Adrenal gland (tissue), 12 donors: ENCODE measurements around the gene ZNF611. TPM values are rescaled to one million over a fixed set of nuclear protein-coding genes. Genes with fewer than 3 reads are reported as not detected.
"Not testable (repeated sequence)": the region's sequence is repeated elsewhere in the genome, so short reads cannot be mapped to it uniquely, and the experiment has no call there.

Experiments
- DNase-seq, 7 donors: peaks; one replicate each; pipeline ENCODE4 v3.0.0-alpha.2; 2019 to 2020
- H3K27ac ChIP-seq, 5 donors: fragments of 200-600 bp; sonication (generic) in 4 of 5; 1 replicate in 3 of 5; 2 replicates in 2 of 5; pipeline versions ENCODE4 v1.5.1 to v1.8.0; 2016 to 2020; ENCODE audit warnings: mild to moderate bottlenecking in 1 of 5
- H3K27me3 ChIP-seq: fragments of 200-600 bp; 2 replicates; pipeline ENCODE4 v1.8.0; 2021
- H3K36me3 ChIP-seq, 2 donors: fragments of 200-600 bp; replicated peaks in 1 of 2; 1 replicate in 1 of 2; 2 replicates in 1 of 2; pipeline versions ENCODE4 v1.5.1 to v1.8.0; 2018 to 2022
- H3K4me1 ChIP-seq, 2 donors: fragments of 200-600 bp; replicated peaks in 1 of 2; 1 replicate in 1 of 2; 2 replicates in 1 of 2; pipeline versions ENCODE4 v1.5.1 to v1.8.0; 2018 to 2021
- H3K4me3 ChIP-seq, 4 donors: fragments of 200-600 bp; sonication (generic) in 3 of 4; one replicate each; pipeline ENCODE4 v1.5.1; 2016 to 2018
- H3K9me3 ChIP-seq, 3 donors: fragments of 200-600 bp; sonication (generic) in 1 of 3; replicated peaks in 1 of 3; 1 replicate in 2 of 3; 2 replicates in 1 of 3; pipeline versions ENCODE4 v1.5.1 to v1.8.0; 2016 to 2021
- CTCF ChIP-seq, 6 experiments: fragments of 450-650 bp in 4 of 6; fragments of 200-600 bp in 2 of 6; sonication (generic) in 1 of 6; IDR thresholded peaks; 1 replicate in 5 of 6; 2 replicates in 1 of 6; pipeline versions ENCODE4 v1.5.1 to v1.8.0; 2016 to 2021; ENCODE audit warnings: antibody characterized with exemption in 6 of 6, mild to moderate bottlenecking in 2 of 6, moderate library complexity in 1 of 6
- POLR2A ChIP-seq, 2 donors: fragments of 450-650 bp; IDR thresholded peaks; one replicate each; pipeline ENCODE4 v1.6.1; 2017; ENCODE audit warnings: antibody characterized with exemption in 2 of 2, mild to moderate bottlenecking in 2 of 2, moderate library complexity in 1 of 2
- WGBS, 4 donors: extraction: QIAGEN DNeasy Blood & Tissue Kit in 2 of 4; methylation state at CpG; one replicate each; pipeline versions ENCODE4 v1.1.5 to v1.1.7; 2013 to 2017; 5-methylcytosine and 5-hydroxymethylcytosine counted together
- intact Hi-C, 2 donors: fragments of 100-400 bp; cut with DNase I; formaldehyde crosslinking; loops; one replicate each; pipeline versions ENCODE4 v1.14.1 to v1.15.0; 2022 to 2023
- polyA plus RNA-seq, 3 donors: library from polyadenylated mRNA; stranded (reverse); fragments of 200-250 nt in 2 of 3; fragments of 350-450 nt in 1 of 3; fragmentation: Illumina TruSeq in 1 of 3; extraction: RNeasy Lipid Tissue Mini Kit (QIAGEN cat#74804) in 1 of 3; gene quantifications; one replicate each; pipeline ENCODE4 v1.2.3, GENCODE V29; 2013 to 2014
- total RNA-seq, 9 donors: library from RNA; depleted of rRNA in 4 of 9; stranded (reverse); fragments of >200 nt in 4 of 9; fragments of 120-200 nt in 1 of 9; fragmentation: NEBNext Ultra II Directional in 1 of 9; extraction: Animal tissue kit (Norgen Biotek cat#: 25700) in 1 of 9; gene quantifications; one replicate each; pipeline versions ENCODE4 v1.1.0 to v1.2.4, GENCODE V29; 2013 to 2023
- donor health status: healthy with polysubstance abuse.
- donor health status: Bipolar disorder and iron deficiency.
- donor health status: DM: yes; HTN: yes; CAD: no.
- donor health status: DM: no; HTN: no; CAD: no.
- donor health status: DM: no; HTN: no; CAD: no.
- donor health status: DM: yes; HTN: yes; CAD: no.

The ZNF611 gene
- total and polyA plus RNA-seq, 12 donors, result 3.8 to 21.8 (median 11.7) TPM

- intact Hi-C loops, result no loop called here
- Histone ChIP-seq H3K36me3 (no peaks in the 10 kb centered on the region), H3K9me3 (no peaks in the 10 kb centered on the region), H3K4me1 (peaks cover 4 to 15% of the 10 kb centered on the region in 2 donors), H3K27ac (no peak overlapping the region), H3K4me3 (no peak overlapping the region), H3K27me3 (no peaks in the 10 kb centered on the region)
- no peak for DNase-seq
- 55 to 63% (median 59%) methylated on average over 2 of the region's 2 CpGs for WGBS, 4 donors
- TF ChIP-seq POLR2A (IDR thresholded peaks at IDR 0.05) (no peak), CTCF (IDR thresholded peaks at IDR 0.05) (no peak)
Observed at GRCh38 chr19:52691737-52692136, 43.1 kb downstream of the ZNF611 start.

- Histone ChIP-seq H3K4me1 (peaks cover 4 to 15% of the 10 kb centered on the region in 2 donors), H3K4me3 (peak overlapping the region in 2 of 4 donors; percentile 42 to 76), H3K27ac (peak overlapping the region in 4 of 5 donors; percentile 74 to 94 (median 88)), H3K27me3 (no peaks in the 10 kb centered on the region), H3K9me3 (no peaks in the 10 kb centered on the region), H3K36me3 (no peaks in the 10 kb centered on the region)
- WGBS, 4 donors, result 45 to 62% (median 59%) methylated on average over 15 of the region's 15 CpGs
- peak in 1 of 7 donors; percentile 13 for DNase-seq
- intact Hi-C loops, result no loop called here
- TF ChIP-seq CTCF (IDR thresholded peaks at IDR 0.05) (no peak), POLR2A (IDR thresholded peaks at IDR 0.05) (no peak)
Observed at GRCh38 chr19:52691215-52691610, 43.6 kb downstream of the ZNF611 start.

- Histone ChIP-seq H3K27me3 (no peaks in the 10 kb centered on the region), H3K27ac (peak overlapping the region; percentile 54 to 94 (median 86)), H3K9me3 (no peaks in the 10 kb centered on the region), H3K4me3 (peak overlapping the region; percentile 22 to 76 (median 34)), H3K36me3 (no peaks in the 10 kb centered on the region), H3K4me1 (peaks cover 4 to 15% of the 10 kb centered on the region in 2 donors)
- 1 to 5% (median 3%) methylated on average over 9 to 47 of the region's 47 CpGs for whole genome bisulfite sequencing, 4 donors
- DNase-seq, result peak; percentile 93 to 97 (median 96)
- intact Hi-C loops, result no loop called here
- peak in 5 of 6 experiments; percentile 21 to 43 (median 27) for TF ChIP-seq CTCF (IDR thresholded peaks at IDR 0.05)
- TF ChIP-seq POLR2A (IDR thresholded peaks at IDR 0.05), result peak; percentile 27 to 90
Observed at GRCh38 chr19:52690369-52691214, 44.3 kb downstream of the ZNF611 start.

- Histone ChIP-seq H3K4me1 (peaks cover 4 to 15% of the 10 kb centered on the region in 2 donors), H3K27me3 (no peaks in the 10 kb centered on the region), H3K36me3 (no peaks in the 10 kb centered on the region), H3K9me3 (no peaks in the 10 kb centered on the region), H3K4me3 (peak overlapping the region; percentile 27 to 76 (median 37)), H3K27ac (peak overlapping the region; percentile 54 to 94 (median 86))
- intact Hi-C loops, result no loop called here
- WGBS, 4 donors, result 0 to 1% (median 0%) methylated on average over 27 to 32 of the region's 32 CpGs
- peak; percentile 45 to 74 (median 49) for DNase-seq
- TF ChIP-seq CTCF (IDR thresholded peaks at IDR 0.05), result no peak
- TF ChIP-seq POLR2A (IDR thresholded peaks at IDR 0.05), result no peak
Observed at GRCh38 chr19:52689843-52690368, 44.9 kb downstream of the ZNF611 start.

GRCh38 chr19:52688925-52689796 lies 45.7 kb downstream of the ZNF611 start:
- peak overlapping the region; percentile 54 to 94 (median 86) for H3K27ac ChIP-seq
- WGBS, 4 donors, result 12 to 21% (median 15%) methylated on average over 6 of the region's 6 CpGs
- intact Hi-C loops, H3K27me3 ChIP-seq, H3K9me3 ChIP-seq, DNase-seq, H3K36me3 ChIP-seq: not testable (repeated sequence)
- peak overlapping the region; percentile 27 to 76 (median 37) for H3K4me3 ChIP-seq
- peaks cover 4 to 15% of the 10 kb centered on the region in 2 donors for H3K4me1 ChIP-seq
